Measurements from ENCODE around the gene LYRM2.

Gene LYRM2

GRCh38 chr6:89615882-89616281, 22.7 kb downstream of the LYRM2 start:
- ATAC-seq: no peak
- TF ChIP-seq TCF4 (CRISPR knock-in tag; IDR thresholded peaks at IDR 0.05; ENCODE audit: borderline replicate concordance): no peak
- TF ChIP-seq ISL1 (CRISPR knock-in tag; IDR thresholded peaks at IDR 0.05): no peak
- TF ChIP-seq TSHZ2 (CRISPR knock-in tag; IDR thresholded peaks at IDR 0.05): no peak
- TF ChIP-seq BACH2 (CRISPR knock-in tag; IDR thresholded peaks at IDR 0.05; ENCODE audit: borderline replicate concordance): no peak
- TF ChIP-seq ZFP30 (CRISPR knock-in tag; IDR thresholded peaks at IDR 0.05): no peak
- TF ChIP-seq, protein P1, sequence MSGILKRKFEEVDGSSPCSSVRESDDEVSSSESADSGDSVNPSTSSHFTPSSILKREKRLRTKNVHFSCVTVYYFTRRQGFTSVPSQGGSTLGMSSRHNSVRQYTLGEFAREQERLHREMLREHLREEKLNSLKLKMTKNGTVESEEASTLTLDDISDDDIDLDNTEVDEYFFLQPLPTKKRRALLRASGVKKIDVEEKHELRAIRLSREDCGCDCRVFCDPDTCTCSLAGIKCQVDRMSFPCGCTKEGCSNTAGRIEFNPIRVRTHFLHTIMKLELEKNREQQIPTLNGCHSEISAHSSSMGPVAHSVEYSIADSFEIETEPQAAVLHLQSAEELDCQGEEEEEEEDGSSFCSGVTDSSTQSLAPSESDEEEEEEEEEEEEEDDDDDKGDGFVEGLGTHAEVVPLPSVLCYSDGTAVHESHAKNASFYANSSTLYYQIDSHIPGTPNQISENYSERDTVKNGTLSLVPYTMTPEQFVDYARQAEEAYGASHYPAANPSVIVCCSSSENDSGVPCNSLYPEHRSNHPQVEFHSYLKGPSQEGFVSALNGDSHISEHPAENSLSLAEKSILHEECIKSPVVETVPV (CRISPR knock-in tag; IDR thresholded peaks at IDR 0.05): no peak
- no peak for TF ChIP-seq ZNF70 (CRISPR knock-in tag; IDR thresholded peaks at IDR 0.05)
- TF ChIP-seq ZNF565 (CRISPR knock-in tag; conservative IDR thresholded peaks at IDR 0.05; ENCODE audit: low read depth): no peak
- TF ChIP-seq GLIS3 (CRISPR knock-in tag; IDR thresholded peaks at IDR 0.05): no peak
- TF ChIP-seq TOX (CRISPR knock-in tag; IDR thresholded peaks at IDR 0.05; ENCODE audit: borderline replicate concordance): no peak

- ATAC-seq: no peak
Observed at GRCh38 chr6:89613790-89614189, 24.8 kb downstream of the LYRM2 start.

More at GRCh38 chr6:89613790-89614189, 24.8 kb downstream of the LYRM2 start:
- TF ChIP-seq ZNF8 (CRISPR knock-in tag; IDR thresholded peaks at IDR 0.05): no peak
- no peak for TF ChIP-seq BACH2 (CRISPR knock-in tag; IDR thresholded peaks at IDR 0.05; ENCODE audit: borderline replicate concordance)
- no peak for TF ChIP-seq ISL1 (CRISPR knock-in tag; IDR thresholded peaks at IDR 0.05)
- no peak for TF ChIP-seq ZFP30 (CRISPR knock-in tag; IDR thresholded peaks at IDR 0.05)
- TF ChIP-seq ARNTL (CRISPR knock-in tag; IDR thresholded peaks at IDR 0.05; ENCODE audit: borderline replicate concordance, low read depth): no peak
- no peak for TF ChIP-seq TSHZ2 (CRISPR knock-in tag; IDR thresholded peaks at IDR 0.05)
- no peak for TF ChIP-seq TCF4 (CRISPR knock-in tag; IDR thresholded peaks at IDR 0.05; ENCODE audit: borderline replicate concordance)
- TF ChIP-seq ZNF70 (CRISPR knock-in tag; IDR thresholded peaks at IDR 0.05): no peak
- no peak for TF ChIP-seq ZNF565 (CRISPR knock-in tag; conservative IDR thresholded peaks at IDR 0.05; ENCODE audit: low read depth)
- TF ChIP-seq GLIS3 (CRISPR knock-in tag; IDR thresholded peaks at IDR 0.05): no peak
- no peak for TF ChIP-seq ZC3H10 (CRISPR knock-in tag; IDR thresholded peaks at IDR 0.05)
- TF ChIP-seq CSDC2 (CRISPR knock-in tag; IDR thresholded peaks at IDR 0.05): no peak
- TF ChIP-seq, protein P1 (CRISPR knock-in tag; IDR thresholded peaks at IDR 0.05): no peak
- TF ChIP-seq, protein P2, sequence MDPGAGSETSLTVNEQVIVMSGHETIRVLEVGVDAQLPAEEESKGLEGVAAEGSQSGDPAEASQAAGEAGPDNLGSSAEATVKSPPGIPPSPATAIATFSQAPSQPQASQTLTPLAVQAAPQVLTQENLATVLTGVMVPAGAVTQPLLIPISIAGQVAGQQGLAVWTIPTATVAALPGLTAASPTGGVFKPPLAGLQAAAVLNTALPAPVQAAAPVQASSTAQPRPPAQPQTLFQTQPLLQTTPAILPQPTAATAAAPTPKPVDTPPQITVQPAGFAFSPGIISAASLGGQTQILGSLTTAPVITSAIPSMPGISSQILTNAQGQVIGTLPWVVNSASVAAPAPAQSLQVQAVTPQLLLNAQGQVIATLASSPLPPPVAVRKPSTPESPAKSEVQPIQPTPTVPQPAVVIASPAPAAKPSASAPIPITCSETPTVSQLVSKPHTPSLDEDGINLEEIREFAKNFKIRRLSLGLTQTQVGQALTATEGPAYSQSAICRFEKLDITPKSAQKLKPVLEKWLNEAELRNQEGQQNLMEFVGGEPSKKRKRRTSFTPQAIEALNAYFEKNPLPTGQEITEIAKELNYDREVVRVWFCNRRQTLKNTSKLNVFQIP (CRISPR knock-in tag; IDR thresholded peaks at IDR 0.05; ENCODE audit: borderline replicate concordance, low read depth): no peak
- no peak for TF ChIP-seq RARB (CRISPR knock-in tag; IDR thresholded peaks at IDR 0.05)
- no peak for TF ChIP-seq CREB5 (CRISPR knock-in tag; IDR thresholded peaks at IDR 0.05; ENCODE audit: low read depth)
- no peak for TF ChIP-seq OSR1 (CRISPR knock-in tag; IDR thresholded peaks at IDR 0.05)
- no peak for TF ChIP-seq PATZ1 (CRISPR knock-in tag; IDR thresholded peaks at IDR 0.05; ENCODE audit: borderline replicate concordance)

Measured in SK-N-SH treated with all-trans-retinoic acid at 6 μM for 48 hours (cell line).